Limb (tissue), 2 donors: ENCODE results near the gene EXO5.
"Not testable (repeated sequence)": the region's sequence is repeated elsewhere in the genome, so short reads cannot be mapped to it uniquely, and the experiment has no call there.

Experiments used
- DNase-seq, 2 donors: peaks; one replicate each; pipeline ENCODE4 v3.0.0-alpha.2; 2016; ENCODE audit errors: extremely low spot score in 2 of 2

The EXO5 gene, protein sequence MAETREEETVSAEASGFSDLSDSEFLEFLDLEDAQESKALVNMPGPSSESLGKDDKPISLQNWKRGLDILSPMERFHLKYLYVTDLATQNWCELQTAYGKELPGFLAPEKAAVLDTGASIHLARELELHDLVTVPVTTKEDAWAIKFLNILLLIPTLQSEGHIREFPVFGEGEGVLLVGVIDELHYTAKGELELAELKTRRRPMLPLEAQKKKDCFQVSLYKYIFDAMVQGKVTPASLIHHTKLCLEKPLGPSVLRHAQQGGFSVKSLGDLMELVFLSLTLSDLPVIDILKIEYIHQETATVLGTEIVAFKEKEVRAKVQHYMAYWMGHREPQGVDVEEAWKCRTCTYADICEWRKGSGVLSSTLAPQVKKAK

DNA sequence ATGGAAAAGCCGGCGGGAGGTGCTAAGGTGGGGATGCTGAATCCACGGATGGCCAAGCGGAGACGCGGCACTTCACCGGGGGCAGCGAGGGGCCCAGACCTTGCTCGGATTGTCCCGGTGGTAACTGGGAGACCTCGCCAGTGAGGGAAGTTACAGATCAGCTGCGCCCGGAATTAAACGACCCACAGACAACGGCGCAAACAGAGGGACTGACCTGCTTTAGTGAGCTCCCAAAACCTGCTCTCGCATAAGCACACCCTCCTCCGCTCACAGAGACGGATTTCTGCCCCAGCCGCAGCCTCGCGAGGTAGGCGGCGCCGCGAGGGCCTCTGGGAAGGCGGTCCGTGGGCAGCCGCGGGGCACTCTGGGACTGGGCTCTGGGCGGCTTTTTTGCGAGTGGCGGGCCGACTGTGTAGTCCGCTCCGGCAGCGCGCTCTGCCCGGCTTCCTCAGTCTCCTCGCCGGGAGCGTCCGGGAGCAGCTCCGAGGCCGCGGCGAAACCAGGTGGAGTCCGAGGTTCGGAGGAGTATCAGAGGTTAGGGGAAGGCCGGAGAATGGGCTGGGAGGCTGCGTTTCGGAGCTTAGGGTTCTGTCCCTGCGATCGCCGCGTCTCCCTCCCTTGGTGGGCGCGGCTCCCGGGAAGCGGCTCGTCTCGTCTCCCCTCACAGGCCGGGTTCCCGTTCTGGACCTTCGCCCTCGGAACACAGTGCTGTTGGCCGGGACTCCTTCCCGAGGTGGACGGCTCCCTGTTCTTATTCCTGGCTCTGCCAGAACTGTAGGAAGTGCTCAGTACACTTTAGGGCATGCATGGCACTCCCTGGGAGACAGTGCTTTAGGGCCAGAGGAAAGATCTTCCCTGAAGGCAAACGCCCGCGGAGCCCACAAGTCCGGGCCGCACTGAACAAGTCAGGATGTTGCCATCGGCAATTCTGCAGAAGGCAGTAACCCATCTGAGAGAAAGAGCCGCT, at the start of gene EXO5:
Gene EXO5 (plus strand): TSS at position 393 of the 967 bp plus-strand sequence. CDS start 5,778 bp downstream, outside the sequence.
- peak; percentile 80 to 89 for DNase-seq

GRCh38 chr1:40462956-40463590, 45.5 kb upstream of the EXO5 start:
- DNase-seq: no peak

- no peak for DNase-seq
Measured at GRCh38 chr1:40469327-40469726, 39.2 kb upstream of the EXO5 start.

DNA sequence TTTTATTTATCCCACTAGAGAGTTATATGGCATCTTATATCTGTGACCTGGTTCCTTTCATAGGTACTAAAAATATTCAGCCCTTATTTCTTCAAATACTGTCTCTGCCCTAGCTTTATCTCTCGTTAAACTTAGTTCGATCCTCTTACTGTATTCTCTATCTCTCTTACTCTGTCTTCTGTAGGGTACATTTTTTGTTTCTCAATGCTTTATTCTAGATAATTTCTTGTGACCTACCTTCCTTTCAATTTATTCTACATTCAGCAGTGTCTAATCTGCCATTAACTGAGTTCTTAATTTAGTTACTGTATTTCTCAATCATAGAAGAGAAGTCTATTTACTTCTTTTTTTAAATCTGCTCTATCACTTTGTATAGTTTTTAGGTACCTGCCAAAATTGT, 33.3 kb upstream of the EXO5 start:
- no peak for DNase-seq

DNA sequence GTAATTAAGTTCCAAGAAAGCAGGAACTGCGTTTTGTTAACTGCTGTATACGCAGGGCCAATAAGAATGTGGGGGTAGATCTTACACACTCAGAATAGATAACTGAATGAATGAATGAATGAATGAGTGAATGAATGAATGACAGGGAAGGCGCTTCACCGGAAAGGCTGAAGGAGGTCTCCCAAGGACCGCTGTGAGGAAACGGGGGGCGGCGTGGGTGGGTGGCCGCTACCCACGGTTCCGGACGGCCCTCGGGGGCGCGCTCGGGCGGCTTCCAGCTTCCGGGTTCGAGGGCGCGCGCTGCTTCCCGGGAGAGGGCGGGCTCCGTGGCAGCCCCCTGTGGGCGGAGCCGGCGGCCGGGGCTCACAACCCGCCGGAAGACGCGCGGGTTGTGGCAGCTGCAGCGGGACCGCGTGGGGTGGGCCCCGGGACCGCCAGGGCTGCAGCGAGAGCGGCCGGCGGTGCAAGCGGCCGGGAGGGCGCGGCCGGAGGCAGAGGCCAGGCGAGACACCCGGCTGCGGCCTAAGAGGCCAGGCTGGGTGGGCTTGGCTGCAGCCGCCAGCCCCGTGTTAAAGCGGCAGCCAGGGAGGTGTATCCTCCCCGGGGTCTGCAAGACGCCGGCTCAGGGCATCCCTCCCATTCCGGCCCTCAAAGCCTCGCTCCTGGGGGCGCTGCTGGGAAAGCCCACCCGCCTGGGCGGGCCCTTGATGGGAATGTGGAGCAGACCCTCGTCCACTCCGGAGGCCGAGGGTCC, 31.5 kb upstream of the EXO5 start, which contains the start of gene ZFP69:
Gene ZFP69 (plus strand): TSS at position 367 of the 754 bp plus-strand sequence. CDS start 2,072 bp downstream, outside the sequence.
- peak; percentile 74 to 88 for DNase-seq

- no peak for DNase-seq
Measured at GRCh38 chr1:40477678-40478053, 30.9 kb upstream of the EXO5 start.

- DNase-seq: no peak
Measured at GRCh38 chr1:40478276-40478675, 30.3 kb upstream of the EXO5 start.

GRCh38 chr1:40479156-40479555, 29.4 kb upstream of the EXO5 start:
- no peak for DNase-seq

DNA sequence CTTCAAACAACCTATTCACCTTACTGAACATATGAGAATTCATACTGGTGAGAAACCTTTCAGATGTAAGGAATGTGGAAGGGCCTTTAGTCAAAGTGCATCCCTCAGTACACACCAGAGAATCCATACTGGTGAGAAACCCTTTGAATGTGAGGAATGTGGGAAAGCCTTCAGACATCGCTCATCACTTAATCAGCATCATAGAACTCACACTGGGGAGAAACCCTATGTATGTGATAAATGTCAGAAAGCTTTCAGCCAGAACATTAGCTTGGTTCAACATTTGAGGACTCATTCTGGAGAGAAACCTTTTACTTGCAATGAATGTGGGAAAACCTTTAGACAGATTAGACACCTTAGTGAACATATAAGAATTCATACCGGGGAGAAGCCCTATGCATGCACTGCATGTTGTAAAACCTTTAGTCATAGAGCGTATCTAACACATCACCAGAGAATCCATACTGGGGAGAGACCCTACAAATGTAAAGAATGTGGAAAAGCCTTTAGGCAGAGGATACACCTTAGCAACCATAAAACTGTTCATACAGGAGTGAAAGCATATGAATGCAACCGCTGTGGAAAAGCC, 13.2 kb upstream of the EXO5 start:
- DNase-seq: no peak

DNA sequence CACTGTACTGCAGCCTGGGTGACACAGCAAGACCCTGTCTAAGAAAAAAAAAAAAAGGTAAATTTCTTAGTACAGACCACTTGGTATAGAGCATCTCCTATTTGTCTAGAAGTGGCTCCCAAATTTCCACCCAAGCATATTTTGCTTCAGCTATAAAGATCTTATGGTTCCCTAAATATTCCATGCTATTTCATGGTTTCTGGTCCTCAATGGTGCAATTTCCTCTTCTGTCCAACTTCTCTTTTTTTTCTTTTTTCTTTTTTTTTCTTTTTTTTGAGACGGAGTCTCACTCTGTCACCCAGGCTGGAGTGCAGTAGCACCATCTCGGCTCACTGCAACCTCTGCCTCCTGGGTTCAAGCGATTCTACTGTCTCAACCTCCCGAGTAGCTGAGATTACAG, 5.9 kb upstream of the EXO5 start:
- not testable (repeated sequence) for DNase-seq

DNA sequence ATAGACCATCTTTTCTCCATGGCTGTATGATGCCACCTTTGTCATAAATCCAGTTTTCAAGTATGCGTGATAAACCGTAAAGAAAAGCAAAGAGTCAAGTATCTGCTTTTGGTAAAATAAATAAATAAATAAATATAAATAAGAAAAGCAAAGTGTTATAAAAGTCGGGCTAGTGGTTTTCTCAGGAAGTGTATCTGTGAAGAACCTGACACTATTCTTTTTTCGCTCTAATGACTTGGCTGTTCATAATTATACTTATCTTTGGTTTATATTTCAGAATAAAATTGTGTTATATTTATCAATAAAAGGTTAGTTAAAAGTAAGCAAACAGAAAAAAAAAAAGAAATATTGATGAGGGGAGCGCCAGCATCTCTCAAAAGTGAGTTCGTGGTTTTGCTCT, 594 bp upstream of the EXO5 start:
- DNase-seq: no peak

DNA sequence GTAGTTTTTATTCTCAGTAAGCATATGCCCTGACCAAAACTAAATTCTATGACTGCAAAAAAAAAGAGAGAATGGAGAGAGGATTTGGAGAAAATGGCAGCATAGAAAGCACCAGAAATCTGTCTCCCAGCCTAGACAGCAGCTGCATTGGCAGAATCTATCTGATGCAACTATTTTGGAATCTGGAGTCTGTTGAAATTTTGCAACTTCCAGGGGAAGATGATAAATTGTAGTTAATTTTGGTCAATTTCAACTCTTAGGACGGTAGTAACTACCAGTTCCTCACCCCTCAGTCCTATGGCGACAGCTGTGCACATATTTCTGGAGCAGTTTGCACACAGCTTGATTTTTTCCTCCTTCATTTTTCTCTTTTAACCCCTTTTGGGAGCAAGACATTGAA, 10.9 kb downstream of the EXO5 start:
- no peak for DNase-seq

DNA sequence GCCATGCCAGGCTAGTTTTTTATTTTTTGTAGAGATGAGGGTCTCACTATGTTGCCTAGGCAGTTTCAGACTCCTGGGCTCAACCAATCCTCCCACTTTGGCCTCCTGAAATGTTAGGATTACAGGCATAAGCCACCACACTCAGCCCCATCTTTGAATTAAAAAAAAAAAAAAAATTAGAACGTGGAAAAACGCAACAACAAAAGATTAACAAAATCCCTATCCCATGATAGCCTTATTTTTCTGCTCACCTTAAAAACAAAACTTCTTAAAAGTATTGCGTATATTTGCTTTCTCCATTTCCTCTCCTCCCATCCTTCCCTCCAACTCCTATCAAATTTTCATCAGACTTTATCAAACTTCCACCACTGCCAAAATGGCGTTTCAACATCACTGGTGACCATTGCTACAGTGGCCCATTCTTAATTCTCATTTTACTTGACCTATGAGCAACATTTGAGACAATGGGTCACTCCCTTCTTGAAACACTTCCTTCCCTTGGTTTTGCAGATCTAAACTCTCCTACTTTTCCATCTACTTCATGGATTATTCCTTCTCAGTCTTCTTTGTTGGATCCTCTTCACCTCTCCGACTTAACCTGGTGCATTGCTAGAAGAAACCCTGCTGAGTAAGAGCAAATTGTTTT, 22.3 kb downstream of the EXO5 start:
- peak in 1 of 2 donors; percentile 23 for DNase-seq

DNA sequence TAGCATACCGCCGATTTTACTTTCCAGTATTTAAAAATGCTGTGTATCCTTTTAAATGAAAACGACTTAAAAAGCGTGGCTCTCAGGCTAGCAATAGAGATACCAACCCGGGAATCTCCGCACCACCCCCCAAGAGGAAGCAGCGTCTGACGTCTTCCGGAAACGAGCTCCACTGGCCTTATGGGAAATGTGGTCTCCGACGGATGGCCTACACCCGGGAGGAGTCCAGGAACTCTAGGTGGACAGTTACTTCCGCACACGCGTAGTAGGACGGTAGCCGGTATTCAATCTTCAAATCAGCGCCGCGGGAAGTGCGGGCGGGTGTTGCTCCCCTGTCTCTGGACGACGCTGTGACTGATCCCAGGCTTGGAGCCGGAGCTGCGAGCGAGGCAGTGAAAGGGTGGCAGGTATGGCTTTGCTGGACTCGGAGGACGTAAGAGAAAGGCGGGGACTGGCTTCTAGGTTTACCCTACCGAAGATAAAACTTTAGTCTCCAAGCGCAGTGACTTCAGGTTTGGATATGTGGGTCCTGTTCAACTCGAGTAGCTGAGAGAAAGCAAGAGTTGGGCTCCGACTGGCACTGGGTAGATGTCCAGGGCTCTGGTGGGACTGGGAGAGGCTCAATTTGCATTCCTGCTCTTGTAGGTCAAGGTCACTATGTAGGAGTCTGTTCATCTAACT, 23.0 kb downstream of the EXO5 start, which contains the start of gene ZNF684:
Gene ZNF684 (plus strand): TSS at position 257 of the 681 bp plus-strand sequence. CDS start 1,530 bp downstream, outside the sequence.
- peak; percentile 89 to 95 for DNase-seq

DNA sequence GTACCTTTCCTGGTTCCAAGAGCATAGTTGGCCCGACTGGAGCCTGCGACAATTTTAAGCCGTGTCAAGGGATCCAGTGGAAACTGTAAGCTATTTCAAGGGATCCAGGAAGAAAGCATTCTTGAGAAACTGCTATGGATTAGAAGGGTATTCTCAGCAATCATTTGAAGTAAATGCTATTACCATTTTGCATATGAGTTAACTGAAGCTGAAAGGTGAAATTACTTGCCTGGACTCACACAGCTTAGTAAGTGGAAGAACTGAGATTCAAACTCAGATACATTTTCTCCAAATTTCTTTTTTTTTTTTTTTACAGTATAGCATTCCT, 23.5 kb downstream of the EXO5 start:
- no peak for DNase-seq

DNA sequence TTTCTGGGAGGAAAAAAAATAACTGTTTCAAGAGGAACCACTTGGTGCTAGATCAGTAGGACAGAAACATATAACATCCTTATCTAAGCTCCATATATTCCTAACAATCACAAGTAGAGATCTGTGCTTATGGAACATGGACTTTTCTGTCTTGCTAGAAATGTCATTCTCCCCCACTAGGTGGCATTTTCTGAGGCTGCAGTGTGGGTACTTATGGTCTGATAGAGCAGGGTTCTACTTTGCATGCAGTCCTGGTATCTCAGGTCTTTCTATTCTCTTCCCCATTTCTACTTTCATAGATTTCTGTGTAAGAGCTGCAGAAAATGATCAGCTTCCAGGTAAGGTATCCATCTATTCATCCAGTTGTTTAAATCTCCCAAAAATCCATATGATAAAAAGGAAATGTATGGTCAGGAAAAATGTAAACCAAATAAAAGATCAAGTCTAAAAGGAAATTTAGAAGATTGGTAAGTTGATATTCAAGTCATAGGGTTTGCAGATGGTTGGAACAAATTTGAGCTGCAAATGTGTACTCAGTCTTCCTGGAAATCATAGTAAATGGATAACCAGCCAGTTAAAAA, 24.4 kb downstream of the EXO5 start:
- peak in 1 of 2 donors; percentile 10 for DNase-seq

- DNase-seq: no peak
Measured at GRCh38 chr1:40534589-40534988, 26.0 kb downstream of the EXO5 start.

- no peak for DNase-seq
Measured at GRCh38 chr1:40535732-40536131, 27.2 kb downstream of the EXO5 start.

GRCh38 chr1:40539338-40539737, 30.8 kb downstream of the EXO5 start:
- no peak for DNase-seq
